Common myeloid progenitor, CD34-positive (primary cell): ENCODE measurements around the gene TMEM135.

Experiments used
- CTCF ChIA-PET: fragments of 350-600 bp; sonication (Branson Sonifier 250); formaldehyde crosslinking; loops from one replicate; lab custom pipeline; 2021; ENCODE audit warnings: antibody characterized with exemption; lab: Charles Lee
- POLR2A ChIA-PET: fragments of 350-600 bp; sonication (Branson Sonifier 250); formaldehyde crosslinking; loops from one replicate; lab custom pipeline; 2021; ENCODE audit warnings: antibody characterized with exemption; lab: Charles Lee
- DNase-seq, 3 donors: peaks; one replicate each; pipeline versions ENCODE4 v3.0.0 to v3.0.0-alpha.2; 2013
- H3K27ac ChIP-seq, 2 experiments: 1 replicate in 1 of 2; 2 replicates in 1 of 2; pipeline ENCODE4 v1.7.0; 2013; ENCODE audit warnings: inconsistent platforms in 2 of 2, low read length in 2 of 2, mild to moderate bottlenecking in 2 of 2, low read depth in 1 of 2, moderate library complexity in 1 of 2; ENCODE audit not compliant: severe bottlenecking in 2 of 2, insufficient read depth in 1 of 2, poor library complexity in 1 of 2
- H3K27me3 ChIP-seq, 5 experiments: replicated peaks in 2 of 5; 1 replicate in 3 of 5; 2 replicates in 2 of 5; pipeline versions ENCODE4 v1.6.1 to v1.7.0; 2013; ENCODE audit warnings: low read length in 4 of 5, mild to moderate bottlenecking in 2 of 5, moderate library complexity in 2 of 5, inconsistent platforms in 1 of 5; ENCODE audit not compliant: insufficient read depth in 5 of 5, control insufficient read depth in 4 of 5
- H3K36me3 ChIP-seq, 4 experiments: 1 replicate in 2 of 4; 2 replicates in 2 of 4; pipeline versions ENCODE4 v1.6.1 to v1.7.0; 2013; ENCODE audit warnings: low read length in 3 of 4, control low read depth in 1 of 4, mild to moderate bottlenecking in 1 of 4; ENCODE audit not compliant: control insufficient read depth in 4 of 4, insufficient read depth in 4 of 4
- H3K4me1 ChIP-seq, 4 experiments: 1 replicate in 3 of 4; 2 replicates in 1 of 4; pipeline versions ENCODE4 v1.6.1 to v1.7.1; 2013; ENCODE audit warnings: low read length in 3 of 4, mild to moderate bottlenecking in 3 of 4, control low read depth in 1 of 4, inconsistent platforms in 1 of 4, moderate library complexity in 1 of 4; ENCODE audit not compliant: control insufficient read depth in 4 of 4, insufficient read depth in 4 of 4; ENCODE audit errors: control extremely low read depth in 1 of 4
- H3K4me3 ChIP-seq, 7 experiments: 1 replicate in 4 of 7; 2 replicates in 3 of 7; pipeline versions ENCODE4 v1.5.1 to v1.7.0; 2013; ENCODE audit warnings: mild to moderate bottlenecking in 7 of 7, low read length in 6 of 7, moderate library complexity in 6 of 7, inconsistent platforms in 2 of 7, low read depth in 2 of 7, control low read depth in 1 of 7; ENCODE audit not compliant: insufficient read depth in 4 of 7, control insufficient read depth in 1 of 7; ENCODE audit errors: extremely low read depth in 1 of 7
- H3K9me3 ChIP-seq, 5 experiments: 1 replicate in 4 of 5; 2 replicates in 1 of 5; pipeline versions ENCODE4 v1.6.1 to v1.7.1; 2013; ENCODE audit warnings: low read length in 4 of 5, mild to moderate bottlenecking in 2 of 5, inconsistent platforms in 1 of 5, low read depth in 1 of 5, moderate library complexity in 1 of 5; ENCODE audit not compliant: control insufficient read depth in 4 of 5, insufficient read depth in 2 of 5; ENCODE audit errors: control extremely low read depth in 1 of 5
- WGBS: methylation state at CpG from one replicate; pipeline ENCODE4 v1.1.5; 2013; ENCODE audit not compliant: insufficient coverage; 5-methylcytosine and 5-hydroxymethylcytosine counted together

Gene TMEM135

GRCh38 chr11:87316491-87316890 is 278.8 kb downstream of the TMEM135 start:
- POLR2A ChIA-PET = interaction anchor here (0.6 kb wide), 1 partner anchor 1203 kb away, joined by 3 read pairs; no protein-coding TSS in a partner anchor

GRCh38 chr11:87317441-87317840 is 279.7 kb downstream of the TMEM135 start:
- no CpG with 5 or more reads among the region's 2 CpGs for WGBS
- no peak overlapping the region for H3K27ac ChIP-seq
- no peaks in the 10 kb centered on the region for H3K9me3 ChIP-seq
- peaks cover 3 to 6% (median 5%) of the 10 kb centered on the region in 4 experiments for H3K36me3 ChIP-seq
- no peaks in the 10 kb centered on the region for H3K27me3 ChIP-seq
- DNase-seq = no peak
- POLR2A ChIA-PET = interaction anchor here (0.6 kb wide), 1 partner anchor 1049 kb away, joined by 4 read pairs; no protein-coding TSS in a partner anchor
- CTCF ChIA-PET = interaction anchor here (1.6 kb wide), 1 partner anchor 17 kb away, joined by 5 read pairs; no protein-coding TSS in a partner anchor
- no peaks in the 10 kb centered on the region for H3K4me1 ChIP-seq
- no peak overlapping the region for H3K4me3 ChIP-seq

More at GRCh38 chr11:87316491-87316890, 278.8 kb downstream of the TMEM135 start:
- no peak for DNase-seq
- no peak overlapping the region for H3K4me3 ChIP-seq
- CTCF ChIA-PET = interaction anchor here (0.7 to 1.6 kb wide), 2 partner anchors 16 to 105 kb away, joined by 4 to 5 read pairs; no protein-coding TSS in a partner anchor
- peaks cover 0 to 5% (median 1%) of the 10 kb centered on the region in 4 experiments for H3K36me3 ChIP-seq
- no peaks in the 10 kb centered on the region for H3K9me3 ChIP-seq
- H3K27ac ChIP-seq = no peak overlapping the region
- H3K27me3 ChIP-seq = no peaks in the 10 kb centered on the region
- H3K4me1 ChIP-seq = no peaks in the 10 kb centered on the region

GRCh38 chr11:87320123-87320522 is 282.4 kb downstream of the TMEM135 start:
- POLR2A ChIA-PET = no interaction called here
- CTCF ChIA-PET = interaction anchor here (1.5 kb wide), 1 partner anchor 18 kb away, joined by 3 read pairs; no protein-coding TSS in a partner anchor

GRCh38 chr11:87322568-87322967 is 284.8 kb downstream of the TMEM135 start:
- no peaks in the 10 kb centered on the region for H3K9me3 ChIP-seq
- no peak overlapping the region for H3K4me3 ChIP-seq
- no peaks in the 10 kb centered on the region for H3K4me1 ChIP-seq
- ChIA-PET CTCF (no interaction called here), POLR2A (no interaction called here)
- H3K36me3 ChIP-seq = peaks cover 5 to 6% (median 6%) of the 10 kb centered on the region in 4 experiments
- no peak overlapping the region for H3K27ac ChIP-seq
- no peaks in the 10 kb centered on the region for H3K27me3 ChIP-seq
- no CpG with 5 or more reads among the region's 1 CpG for WGBS
- no peak for DNase-seq

More at GRCh38 chr11:87320123-87320522, 282.4 kb downstream of the TMEM135 start:
- Histone ChIP-seq H3K4me1 (no peaks in the 10 kb centered on the region), H3K4me3 (no peak overlapping the region), H3K36me3 (peaks cover 4 to 6% (median 5%) of the 10 kb centered on the region in 4 experiments), H3K9me3 (no peaks in the 10 kb centered on the region), H3K27ac (no peak overlapping the region), H3K27me3 (no peaks in the 10 kb centered on the region)
- DNase-seq = no peak

- Histone ChIP-seq H3K9me3 (no peaks in the 10 kb centered on the region), H3K27ac (no peak overlapping the region), H3K27me3 (no peaks in the 10 kb centered on the region), H3K4me3 (no peak overlapping the region), H3K36me3 (peaks cover 5 to 8% (median 7%) of the 10 kb centered on the region in 4 experiments), H3K4me1 (no peaks in the 10 kb centered on the region)
- WGBS = 100% methylated on average over 1 of the region's 5 CpGs
- ChIA-PET POLR2A (interaction anchor here (0.7 kb wide), 1 partner anchor 42 kb away, joined by 3 read pairs; no protein-coding TSS in a partner anchor), CTCF (interaction anchor here (1.0 to 1.2 kb wide), 2 partner anchors 12 to 14 kb away, joined by 3 read pairs; no protein-coding TSS in a partner anchor)
- no peak for DNase-seq
Measured at GRCh38 chr11:87323899-87324298, 286.2 kb downstream of the TMEM135 start.

- CTCF ChIA-PET = interaction anchor here (0.9 to 1.2 kb wide), 3 partner anchors 11 to 13 kb away, joined by 3 read pairs; no protein-coding TSS in a partner anchor
- Histone ChIP-seq H3K36me3 (peaks cover 3 to 8% (median 7%) of the 10 kb centered on the region in 4 experiments), H3K4me3 (no peak overlapping the region), H3K9me3 (no peaks in the 10 kb centered on the region), H3K27me3 (no peaks in the 10 kb centered on the region), H3K27ac (no peak overlapping the region), H3K4me1 (no peaks in the 10 kb centered on the region)
- no peak for DNase-seq
- POLR2A ChIA-PET = no interaction called here
Measured at GRCh38 chr11:87324817-87325489, 287.2 kb downstream of the TMEM135 start.

GRCh38 chr11:87325490-87325872 is 287.7 kb downstream of the TMEM135 start:
- H3K36me3 ChIP-seq = peaks cover 3 to 8% (median 6%) of the 10 kb centered on the region in 4 experiments
- H3K4me3 ChIP-seq = no peak overlapping the region
- no peaks in the 10 kb centered on the region for H3K4me1 ChIP-seq
- no peak for DNase-seq
- H3K27ac ChIP-seq = no peak overlapping the region
- WGBS = no CpG with 5 or more reads among the region's 3 CpGs
- no peaks in the 10 kb centered on the region for H3K9me3 ChIP-seq
- H3K27me3 ChIP-seq = no peaks in the 10 kb centered on the region
- ChIA-PET CTCF (interaction anchor here (0.9 kb wide), 1 partner anchor 11 kb away, joined by 3 read pairs; no protein-coding TSS in a partner anchor), POLR2A (no interaction called here)
